ENCODE data around the gene RGS7.
"Not testable (repeated sequence)": the region's sequence is repeated elsewhere in the genome, so short reads cannot be mapped to it uniquely, and the experiment has no call there.

Gene RGS7

GRCh38 chr1:241166625-241167024, 190.4 kb downstream of the RGS7 start:
- Histone ChIP-seq H3K4me3 (no peak overlapping the region), H3K27ac (no peak overlapping the region)
- no peak for TF ChIP-seq CTCF (IDR thresholded peaks at IDR 0.05)
- no peak for DNase-seq (ENCODE audit: low spot score)

- not testable (repeated sequence) for H3K4me3 ChIP-seq; H3K27ac ChIP-seq; DNase-seq (ENCODE audit: low spot score)
These were observed 191.7 kb downstream of the RGS7 start for GRCh38 chr1:241165256-241165655.

GRCh38 chr1:241163363-241163762, 193.6 kb downstream of the RGS7 start:
- DNase-seq (ENCODE audit: low spot score) = no peak
- no peak for TF ChIP-seq CTCF (IDR thresholded peaks at IDR 0.05)
- H3K27ac ChIP-seq = no peak overlapping the region
- no peak overlapping the region for H3K4me3 ChIP-seq

- no peak for DNase-seq (ENCODE audit: low spot score)
- Histone ChIP-seq H3K4me3 (no peak overlapping the region), H3K27ac (no peak overlapping the region)
- TF ChIP-seq CTCF (IDR thresholded peaks at IDR 0.05) = no peak
These were observed 195.8 kb downstream of the RGS7 start for GRCh38 chr1:241161188-241161689.

- no peak overlapping the region for H3K27ac ChIP-seq
- H3K4me3 ChIP-seq = no peak overlapping the region
- no peak for DNase-seq (ENCODE audit: low spot score)
- no peak for TF ChIP-seq CTCF (IDR thresholded peaks at IDR 0.05)
These were observed 199.6 kb downstream of the RGS7 start for GRCh38 chr1:241157435-241157834.

- no peak overlapping the region for H3K4me3 ChIP-seq
- H3K27ac ChIP-seq = no peak overlapping the region
- DNase-seq (ENCODE audit: low spot score) = no peak
- no peak for TF ChIP-seq CTCF (IDR thresholded peaks at IDR 0.05)
These were observed 200.6 kb downstream of the RGS7 start for GRCh38 chr1:241156231-241156965.

- Histone ChIP-seq H3K4me3 (no peak overlapping the region), H3K27ac (no peak overlapping the region)
- no peak for TF ChIP-seq CTCF (IDR thresholded peaks at IDR 0.05)
- no peak for DNase-seq (ENCODE audit: low spot score)
These were observed 211.1 kb downstream of the RGS7 start for GRCh38 chr1:241145881-241146280.

Measured in coronary artery (tissue), 2 donors.